Stimulated activated memory B cell treated with anti-CD40 and anti-IgM and Interleukin-4, amounts not matched to agents 10 μg/mL and 1 μg/mL and 100 μg/mL, for 72 hours (primary cell): ENCODE measurements around the gene FAM81B.
"Not testable (repeated sequence)": the region's sequence is repeated elsewhere in the genome, so short reads cannot be mapped to it uniquely, and the experiment has no call there.

Experiments
- ATAC-seq: fragments of 150-1000 bp; cut with Tn5 transposase; 2 replicates; pipeline ENCODE4 v1.10.0; 2021
- H3K27ac Mint-ChIP-seq: one replicate; pipeline ENCODE4 v1.8.0; 2022; ENCODE audit warnings: mild to moderate bottlenecking, mixed read lengths
- H3K27me3 Mint-ChIP-seq: one replicate; pipeline ENCODE4 v1.8.0; 2022; ENCODE audit warnings: mixed read lengths
- H3K36me3 Mint-ChIP-seq: one replicate; pipeline ENCODE4 v1.8.0; 2022; ENCODE audit warnings: mixed read lengths
- H3K4me1 Mint-ChIP-seq: one replicate; pipeline ENCODE4 v1.8.0; 2022; ENCODE audit warnings: mixed read lengths
- H3K4me3 Mint-ChIP-seq: one replicate; pipeline ENCODE4 v1.8.0; 2022; ENCODE audit warnings: mild to moderate bottlenecking, moderate library complexity, mixed read lengths
- H3K9me3 Mint-ChIP-seq: one replicate; pipeline ENCODE4 v1.8.0; 2022; ENCODE audit warnings: mixed read lengths

FAM81B gene

DNA sequence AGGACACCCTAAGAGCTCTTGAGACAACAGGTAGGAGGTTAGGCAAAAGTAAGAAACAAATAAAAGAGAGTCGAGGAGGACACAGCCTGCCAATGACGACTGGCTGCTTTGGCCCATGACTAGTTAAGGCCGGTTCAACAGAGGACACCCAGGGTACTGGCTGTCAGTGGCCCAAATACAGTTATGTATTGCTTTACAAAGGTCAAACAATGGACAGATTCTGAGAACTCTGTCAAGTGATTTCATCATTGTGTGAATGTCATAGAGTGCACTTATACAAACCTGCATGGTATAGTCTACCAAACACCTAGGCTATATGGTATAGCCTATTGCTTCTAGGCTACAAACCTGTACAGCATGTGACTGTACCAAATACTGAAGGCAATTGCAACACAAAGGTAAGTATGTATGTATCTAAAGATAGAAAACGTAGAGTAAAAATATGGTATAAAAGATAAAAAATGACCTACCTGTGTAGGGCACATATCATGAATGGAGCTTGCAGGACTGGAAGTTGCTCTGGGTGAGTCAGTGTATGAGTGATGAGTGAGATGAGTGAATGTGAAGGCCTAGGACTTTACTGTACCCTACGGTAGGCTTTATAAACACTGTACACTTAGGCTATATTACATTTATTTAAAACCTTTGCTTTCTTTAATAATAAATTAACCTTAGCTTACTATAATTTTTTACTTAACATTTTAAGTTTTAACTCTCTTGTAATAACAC is 6.5 kb upstream of the FAM81B start:
- Mint-ChIP-seq H3K27me3 (peaks cover 21% of the 10 kb centered on the region), H3K27ac (no peak overlapping the region), H3K36me3 (no peaks in the 10 kb centered on the region), H3K9me3 (peaks cover 5% of the 10 kb centered on the region), H3K4me3 (no peak overlapping the region), H3K4me1 (peaks cover 9% of the 10 kb centered on the region)
- ATAC-seq = no peak

DNA sequence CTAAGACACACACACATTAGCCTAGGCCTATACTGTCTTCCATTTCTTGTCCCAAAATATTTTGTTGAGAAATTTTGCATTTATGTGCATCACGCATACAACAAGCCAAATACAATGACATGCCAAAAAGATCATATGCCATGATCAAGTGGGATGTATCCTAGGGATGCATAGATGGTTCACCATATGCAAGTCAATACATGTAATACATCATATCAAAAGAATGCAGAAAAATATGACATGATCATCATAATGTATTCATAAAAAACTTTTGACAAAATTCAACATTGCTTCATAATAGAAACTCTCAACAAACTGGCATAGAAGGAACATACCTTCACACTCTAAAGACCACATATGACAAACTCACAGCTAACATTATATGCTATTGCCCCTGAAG is 5.8 kb upstream of the FAM81B start:
- no peaks in the 10 kb centered on the region for H3K36me3 Mint-ChIP-seq
- no peak overlapping the region for H3K4me3 Mint-ChIP-seq
- peaks cover under 1% of the 10 kb centered on the region for H3K9me3 Mint-ChIP-seq
- no peak overlapping the region for H3K27ac Mint-ChIP-seq
- no peak for ATAC-seq
- H3K4me1 Mint-ChIP-seq = peaks cover 3% of the 10 kb centered on the region
- peaks cover 15% of the 10 kb centered on the region for H3K27me3 Mint-ChIP-seq

DNA sequence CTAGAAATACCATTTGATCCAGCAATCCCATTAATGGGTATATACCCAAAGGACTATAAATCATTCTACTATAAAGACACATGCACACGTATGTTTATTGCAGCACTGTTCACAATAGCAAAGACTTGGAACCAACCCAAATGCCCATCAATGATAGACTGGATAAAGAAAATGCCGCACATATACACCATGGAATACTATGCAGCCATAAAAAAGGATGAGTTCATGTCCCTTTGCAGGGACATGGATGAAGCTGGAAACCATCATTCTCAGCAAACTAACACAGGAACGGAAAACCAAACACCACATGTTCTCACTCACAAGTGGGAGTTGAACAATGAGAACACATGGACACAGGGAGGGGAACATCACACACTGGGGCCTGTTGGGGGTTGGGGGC is 799 bp downstream of the FAM81B start:
- not testable (repeated sequence) for ATAC-seq, H3K27ac Mint-ChIP-seq, H3K36me3 Mint-ChIP-seq, H3K4me1 Mint-ChIP-seq, H3K27me3 Mint-ChIP-seq, H3K9me3 Mint-ChIP-seq, H3K4me3 Mint-ChIP-seq

DNA sequence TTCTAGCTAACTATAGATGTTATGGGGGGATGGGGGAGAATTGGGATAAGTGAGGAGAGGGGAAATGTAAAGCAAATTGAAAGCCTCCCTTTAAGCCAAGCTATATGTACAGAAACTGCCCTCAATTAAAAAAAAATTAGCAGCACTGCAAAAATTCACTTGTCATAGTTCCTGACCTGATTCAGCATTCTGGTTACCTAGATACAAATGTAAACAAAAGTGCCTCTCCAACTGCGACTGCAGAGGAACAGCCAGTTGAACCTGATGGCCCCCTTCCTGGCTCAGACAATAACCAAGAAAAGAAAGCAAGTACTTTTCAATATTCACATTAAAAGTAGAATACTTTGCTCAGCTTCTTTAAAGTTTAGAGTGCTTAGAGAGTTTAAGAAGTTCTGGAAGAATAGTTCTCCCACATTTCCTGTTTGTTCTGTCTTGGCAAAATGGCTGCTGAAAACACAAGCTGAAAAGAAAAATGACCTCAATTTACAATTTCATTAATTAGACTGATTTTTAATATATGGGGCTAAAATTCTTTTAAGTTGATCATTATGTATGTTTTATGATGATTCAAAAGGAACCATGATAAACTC is 1.5 kb downstream of the FAM81B start:
- Mint-ChIP-seq H3K4me3 (no peak overlapping the region), H3K9me3 (peaks cover 5% of the 10 kb centered on the region), H3K27ac (no peak overlapping the region), H3K27me3 (no peaks in the 10 kb centered on the region), H3K36me3 (no peaks in the 10 kb centered on the region), H3K4me1 (no peaks in the 10 kb centered on the region)
- no peak for ATAC-seq

DNA sequence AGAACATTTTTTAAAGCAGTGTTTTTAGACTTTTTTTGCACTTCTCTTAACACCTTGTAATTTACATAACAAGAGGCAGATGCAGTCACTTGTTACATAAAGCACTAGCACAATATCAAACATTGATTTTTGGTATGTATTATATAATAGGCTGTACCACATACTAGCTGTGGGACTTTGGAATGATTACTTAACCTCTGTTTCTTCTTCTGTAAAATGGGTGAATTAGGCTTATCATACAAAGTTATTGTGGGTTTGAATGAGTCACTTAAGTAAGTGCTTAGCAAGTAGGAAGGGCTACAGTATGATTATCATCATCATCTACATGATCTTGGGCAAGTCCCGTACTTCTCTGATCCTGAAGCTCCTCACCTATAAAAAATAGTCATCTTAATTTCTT is 2.1 kb downstream of the FAM81B start:
- Mint-ChIP-seq H3K4me3 (no peak overlapping the region), H3K27ac (no peak overlapping the region), H3K36me3 (no peaks in the 10 kb centered on the region), H3K9me3 (peaks cover 5% of the 10 kb centered on the region), H3K4me1 (no peaks in the 10 kb centered on the region), H3K27me3 (no peaks in the 10 kb centered on the region)
- no peak for ATAC-seq

DNA sequence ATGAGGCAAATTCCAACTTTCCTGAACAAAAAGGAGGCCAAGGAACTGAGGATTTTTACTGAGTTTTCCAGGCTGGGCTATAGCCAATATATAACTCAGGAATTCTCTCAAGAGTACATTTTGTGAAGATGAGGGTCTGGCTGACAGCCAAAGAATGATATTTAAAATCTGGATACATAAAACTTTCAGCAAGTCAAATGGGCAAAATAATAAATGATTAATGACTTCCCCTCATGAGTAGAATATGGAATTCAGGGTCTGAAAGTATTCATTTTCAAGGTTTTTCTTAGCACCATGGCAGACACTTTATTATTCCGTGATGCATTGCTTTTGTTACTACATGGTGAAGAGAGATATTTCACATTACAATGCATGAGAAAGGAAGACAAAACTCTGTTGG is 7.8 kb downstream of the FAM81B start:
- Mint-ChIP-seq H3K27ac (no peak overlapping the region), H3K4me1 (no peaks in the 10 kb centered on the region), H3K27me3 (no peaks in the 10 kb centered on the region), H3K9me3 (no peaks in the 10 kb centered on the region), H3K36me3 (no peaks in the 10 kb centered on the region), H3K4me3 (no peak overlapping the region)
- ATAC-seq = no peak

DNA sequence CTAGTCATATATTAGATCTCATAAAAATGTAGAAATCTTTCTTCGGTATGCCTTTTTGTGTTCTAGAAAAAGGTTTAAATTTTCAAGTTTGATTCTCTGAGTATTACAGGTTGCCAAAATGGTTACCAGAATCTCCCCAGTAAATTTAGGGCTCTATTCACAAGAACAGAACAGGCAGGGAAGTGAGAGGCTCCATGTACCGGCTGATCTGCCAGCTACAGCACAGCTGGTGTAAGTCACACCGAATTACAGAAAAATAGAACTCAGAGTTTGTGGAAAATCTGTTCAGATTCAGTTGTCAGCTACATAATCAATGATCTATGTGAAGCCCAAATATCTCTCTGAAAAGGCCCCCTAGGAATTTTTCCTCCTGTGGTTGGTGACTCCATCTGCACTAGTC is 10.5 kb downstream of the FAM81B start:
- Mint-ChIP-seq H3K4me3 (no peak overlapping the region), H3K36me3 (no peaks in the 10 kb centered on the region), H3K9me3 (peaks cover 4% of the 10 kb centered on the region), H3K27me3 (peaks cover 14% of the 10 kb centered on the region), H3K4me1 (no peaks in the 10 kb centered on the region), H3K27ac (no peak overlapping the region)
- ATAC-seq = no peak

DNA sequence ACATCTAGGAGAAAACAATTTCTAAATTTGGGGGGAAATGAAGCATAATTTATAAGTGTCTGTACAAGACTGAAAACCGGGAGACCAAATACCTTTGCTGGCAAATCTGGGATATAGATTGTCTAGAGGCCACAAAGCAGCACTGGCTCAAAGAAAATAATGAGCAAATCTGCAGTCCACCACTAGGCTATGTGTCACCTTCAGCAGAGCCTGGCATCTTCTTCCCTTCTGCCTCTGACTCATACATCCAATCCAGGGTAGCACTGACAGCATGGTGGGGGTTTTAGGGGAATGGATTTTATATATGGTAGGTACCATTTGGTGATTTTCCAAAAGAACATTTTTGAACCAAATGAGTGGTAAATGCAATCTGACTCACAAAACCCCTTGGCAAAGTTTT is 12.8 kb downstream of the FAM81B start:
- no peaks in the 10 kb centered on the region for H3K4me1 Mint-ChIP-seq
- no peak for ATAC-seq
- H3K27ac Mint-ChIP-seq = no peak overlapping the region
- peaks cover 4% of the 10 kb centered on the region for H3K9me3 Mint-ChIP-seq
- peaks cover 30% of the 10 kb centered on the region for H3K27me3 Mint-ChIP-seq
- H3K4me3 Mint-ChIP-seq = no peak overlapping the region
- H3K36me3 Mint-ChIP-seq = no peaks in the 10 kb centered on the region

DNA sequence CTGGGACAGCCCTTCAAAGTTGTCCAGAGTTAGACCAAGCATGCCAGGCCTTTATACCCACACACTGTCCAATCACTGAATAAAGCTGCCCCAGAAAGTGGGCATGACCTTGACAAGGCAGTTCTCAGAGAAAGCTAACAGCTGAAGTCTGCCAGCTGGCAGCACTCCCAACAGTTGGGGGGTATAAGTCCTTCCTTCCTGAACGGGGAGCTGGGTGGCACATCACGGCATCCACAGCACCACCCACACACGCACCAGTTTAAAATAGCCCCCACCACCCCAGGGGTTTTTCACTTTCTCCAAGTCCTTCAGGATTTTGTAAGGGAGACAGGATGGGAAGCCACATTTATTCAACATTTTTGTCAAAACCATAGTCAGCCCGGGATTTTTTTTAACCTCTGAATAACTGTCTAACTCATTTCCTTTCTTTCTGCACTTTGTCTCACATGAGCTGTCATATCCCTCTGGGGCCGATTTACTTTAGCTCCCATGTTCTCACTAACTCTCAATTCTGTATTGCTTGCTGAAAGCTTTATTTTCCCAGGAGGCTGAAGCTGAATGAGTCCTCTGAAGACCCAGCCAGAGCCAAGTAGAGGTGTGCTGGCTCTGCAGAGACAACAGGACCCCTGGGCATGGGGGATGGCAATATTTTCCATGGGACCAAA is 15.4 kb downstream of the FAM81B start:
- peaks cover 30% of the 10 kb centered on the region for H3K27me3 Mint-ChIP-seq
- no peak overlapping the region for H3K4me3 Mint-ChIP-seq
- no peaks in the 10 kb centered on the region for H3K36me3 Mint-ChIP-seq
- no peaks in the 10 kb centered on the region for H3K4me1 Mint-ChIP-seq
- H3K9me3 Mint-ChIP-seq = peaks cover 4% of the 10 kb centered on the region
- no peak for ATAC-seq
- H3K27ac Mint-ChIP-seq = no peak overlapping the region

DNA sequence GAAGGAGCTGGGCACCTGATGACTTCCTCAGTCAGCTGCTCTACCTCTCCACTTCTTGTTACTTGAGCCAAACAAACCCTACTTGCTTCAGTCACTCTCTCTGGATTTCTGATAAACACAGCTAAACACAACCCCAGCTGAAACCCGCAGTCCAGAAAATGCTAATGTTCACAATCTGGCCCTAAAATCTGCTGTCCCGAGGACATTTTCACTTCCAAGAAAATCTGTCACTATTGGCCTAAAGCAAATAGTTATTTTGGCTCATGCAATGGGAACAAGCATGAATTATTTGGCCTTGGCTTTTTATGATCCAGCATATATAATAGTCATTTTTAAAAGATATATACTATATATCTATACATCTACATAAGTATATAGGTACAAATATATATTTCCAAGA is 19.1 kb downstream of the FAM81B start:
- Mint-ChIP-seq H3K27ac (no peak overlapping the region), H3K9me3 (no peaks in the 10 kb centered on the region), H3K4me3 (no peak overlapping the region), H3K27me3 (peaks cover 30% of the 10 kb centered on the region), H3K4me1 (no peaks in the 10 kb centered on the region), H3K36me3 (no peaks in the 10 kb centered on the region)
- ATAC-seq = no peak

DNA sequence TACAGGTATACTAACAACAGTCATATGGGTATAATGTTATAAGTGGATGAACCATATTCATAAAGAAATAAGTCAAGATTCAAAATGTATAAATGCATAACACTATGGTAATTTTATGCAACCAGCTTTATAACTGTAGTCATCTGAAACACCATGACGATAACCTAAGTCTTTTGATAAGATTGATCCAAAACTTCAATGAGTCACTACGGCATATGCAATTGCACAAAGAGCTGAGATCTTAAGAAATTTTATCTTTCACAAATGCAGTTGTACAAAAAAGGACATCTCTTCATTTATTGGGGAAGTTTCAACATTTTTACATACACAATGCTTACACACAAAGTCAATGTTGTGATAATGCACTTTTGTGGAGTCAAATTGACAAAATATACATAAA is 20.3 kb downstream of the FAM81B start:
- Mint-ChIP-seq H3K36me3 (no peaks in the 10 kb centered on the region), H3K27me3 (peaks cover 18% of the 10 kb centered on the region), H3K27ac (no peak overlapping the region), H3K4me1 (no peaks in the 10 kb centered on the region), H3K9me3 (no peaks in the 10 kb centered on the region), H3K4me3 (no peak overlapping the region)
- ATAC-seq = no peak

DNA sequence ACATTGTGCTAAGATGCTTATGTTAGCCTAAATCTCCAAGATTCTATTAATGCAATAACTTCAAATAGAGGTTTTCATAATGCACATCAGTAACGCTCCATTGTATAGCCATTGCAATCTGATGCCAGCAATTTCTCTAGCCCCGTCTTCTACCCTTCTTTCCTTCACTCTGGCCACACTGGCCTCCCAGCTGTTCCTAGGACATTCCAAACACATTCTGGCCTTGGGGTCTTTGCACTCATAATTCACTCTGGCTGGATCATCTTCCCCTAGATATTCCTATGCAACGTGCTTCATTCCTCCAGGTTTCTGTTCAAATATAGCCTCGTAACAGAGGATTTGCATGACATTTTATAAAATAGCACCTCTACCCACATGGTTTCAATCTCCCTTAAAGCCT is 23.3 kb downstream of the FAM81B start:
- H3K36me3 Mint-ChIP-seq = no peaks in the 10 kb centered on the region
- no peaks in the 10 kb centered on the region for H3K27me3 Mint-ChIP-seq
- H3K4me1 Mint-ChIP-seq = no peaks in the 10 kb centered on the region
- no peak for ATAC-seq
- no peak overlapping the region for H3K27ac Mint-ChIP-seq
- H3K4me3 Mint-ChIP-seq = no peak overlapping the region
- no peaks in the 10 kb centered on the region for H3K9me3 Mint-ChIP-seq

DNA sequence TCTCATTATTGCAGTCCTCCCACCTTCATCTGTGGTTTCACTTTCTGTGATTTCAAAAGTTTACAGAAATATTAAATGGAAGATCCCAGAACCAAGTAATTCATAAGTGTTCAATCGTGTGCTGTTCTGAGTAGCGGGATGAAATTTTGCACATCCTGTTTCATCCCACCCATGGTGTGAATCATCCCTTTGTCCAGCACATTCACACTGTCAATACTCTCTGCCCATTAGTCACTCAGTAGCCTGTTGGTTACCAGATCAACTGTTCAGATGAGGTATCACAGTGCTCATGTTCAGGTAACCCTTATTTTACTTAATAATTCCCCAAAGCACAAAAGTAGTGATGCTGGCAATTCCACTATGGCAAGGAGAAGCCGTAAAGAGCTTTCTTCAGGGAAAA is 26.8 kb downstream of the FAM81B start:
- Mint-ChIP-seq H3K4me3 (no peak overlapping the region), H3K4me1 (no peaks in the 10 kb centered on the region), H3K27me3 (peaks cover 9% of the 10 kb centered on the region), H3K27ac (no peak overlapping the region), H3K9me3 (no peaks in the 10 kb centered on the region), H3K36me3 (no peaks in the 10 kb centered on the region)
- ATAC-seq = no peak

DNA sequence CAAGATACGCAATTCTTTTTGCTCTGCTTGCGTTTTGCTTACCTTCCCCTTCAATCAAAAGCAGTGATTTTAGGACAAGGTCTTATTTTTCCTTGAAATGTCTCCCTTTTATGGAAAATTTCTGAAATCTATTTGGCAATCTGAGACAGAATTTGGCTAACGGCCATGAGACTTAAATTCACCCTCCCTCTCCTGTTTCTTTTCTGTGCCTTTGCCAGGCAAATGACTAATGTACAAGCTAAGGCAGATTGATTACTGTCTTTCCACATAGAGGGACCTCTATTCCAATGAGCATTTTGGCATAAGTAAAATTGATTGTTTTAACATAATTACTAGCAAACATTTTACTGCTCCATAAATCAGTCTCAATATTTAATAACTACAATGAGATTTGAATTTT is 31.7 kb downstream of the FAM81B start:
- Mint-ChIP-seq H3K27ac (no peak overlapping the region), H3K9me3 (no peaks in the 10 kb centered on the region), H3K4me3 (no peak overlapping the region), H3K27me3 (peaks cover 9% of the 10 kb centered on the region), H3K4me1 (peaks cover 6% of the 10 kb centered on the region), H3K36me3 (no peaks in the 10 kb centered on the region)
- ATAC-seq = no peak

DNA sequence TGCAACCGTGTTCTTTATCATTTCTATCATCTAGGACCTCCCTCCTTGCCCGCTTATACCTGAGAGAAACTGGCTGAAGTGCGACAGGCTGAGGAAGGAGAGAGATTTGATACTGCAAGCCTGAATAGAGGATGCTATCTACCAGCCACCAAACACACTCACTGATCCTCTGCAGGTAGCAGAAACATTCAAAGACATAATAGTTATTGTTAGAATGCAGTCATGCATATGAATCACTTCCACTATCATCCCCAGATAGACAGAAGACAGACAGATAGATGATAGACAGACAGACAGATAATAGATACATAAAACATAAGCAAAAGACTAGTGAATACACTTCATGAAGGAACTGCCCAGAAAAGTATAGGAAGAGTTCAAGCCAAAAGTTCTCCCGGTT is 32.9 kb downstream of the FAM81B start:
- Mint-ChIP-seq H3K27ac (no peak overlapping the region), H3K4me3 (no peak overlapping the region), H3K27me3 (peaks cover 9% of the 10 kb centered on the region), H3K9me3 (no peaks in the 10 kb centered on the region), H3K4me1 (peaks cover 6% of the 10 kb centered on the region), H3K36me3 (no peaks in the 10 kb centered on the region)
- ATAC-seq = no peak

DNA sequence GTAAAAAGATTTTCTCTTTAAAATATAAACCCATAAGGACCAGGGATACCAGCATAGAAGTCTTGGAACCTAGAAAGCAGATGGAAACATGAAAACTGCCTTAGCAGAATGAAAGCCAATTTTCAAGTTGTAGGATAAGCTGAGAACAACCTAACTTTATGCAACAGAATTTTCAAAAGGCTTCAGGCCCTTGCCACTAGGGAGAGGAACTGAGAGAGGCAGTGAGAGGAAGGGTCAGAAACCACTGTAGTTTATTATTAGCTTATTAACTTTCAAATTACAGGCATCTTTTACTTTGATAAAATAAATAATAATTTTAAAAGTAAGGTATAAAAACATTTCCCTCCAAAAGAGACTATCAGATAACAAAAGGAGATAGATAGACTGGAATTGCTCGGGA is 33.4 kb downstream of the FAM81B start:
- H3K4me1 Mint-ChIP-seq = peaks cover 6% of the 10 kb centered on the region
- H3K4me3 Mint-ChIP-seq = no peak overlapping the region
- no peaks in the 10 kb centered on the region for H3K9me3 Mint-ChIP-seq
- no peak overlapping the region for H3K27ac Mint-ChIP-seq
- ATAC-seq = no peak
- peaks cover 9% of the 10 kb centered on the region for H3K27me3 Mint-ChIP-seq
- no peaks in the 10 kb centered on the region for H3K36me3 Mint-ChIP-seq
